ENCODE measurements around the gene SHROOM4.

The SHROOM4 gene

GRCh38 chrX:50765986-50766385 lies 48.0 kb downstream of the SHROOM4 start:
- H3K4me3 ChIP-seq (ENCODE audit: low read depth, low read length), result no peak overlapping the region
- DNase-seq (ENCODE audit: low read depth), result no peak
- TF ChIP-seq, protein P1, sequence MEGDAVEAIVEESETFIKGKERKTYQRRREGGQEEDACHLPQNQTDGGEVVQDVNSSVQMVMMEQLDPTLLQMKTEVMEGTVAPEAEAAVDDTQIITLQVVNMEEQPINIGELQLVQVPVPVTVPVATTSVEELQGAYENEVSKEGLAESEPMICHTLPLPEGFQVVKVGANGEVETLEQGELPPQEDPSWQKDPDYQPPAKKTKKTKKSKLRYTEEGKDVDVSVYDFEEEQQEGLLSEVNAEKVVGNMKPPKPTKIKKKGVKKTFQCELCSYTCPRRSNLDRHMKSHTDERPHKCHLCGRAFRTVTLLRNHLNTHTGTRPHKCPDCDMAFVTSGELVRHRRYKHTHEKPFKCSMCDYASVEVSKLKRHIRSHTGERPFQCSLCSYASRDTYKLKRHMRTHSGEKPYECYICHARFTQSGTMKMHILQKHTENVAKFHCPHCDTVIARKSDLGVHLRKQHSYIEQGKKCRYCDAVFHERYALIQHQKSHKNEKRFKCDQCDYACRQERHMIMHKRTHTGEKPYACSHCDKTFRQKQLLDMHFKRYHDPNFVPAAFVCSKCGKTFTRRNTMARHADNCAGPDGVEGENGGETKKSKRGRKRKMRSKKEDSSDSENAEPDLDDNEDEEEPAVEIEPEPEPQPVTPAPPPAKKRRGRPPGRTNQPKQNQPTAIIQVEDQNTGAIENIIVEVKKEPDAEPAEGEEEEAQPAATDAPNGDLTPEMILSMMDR (IDR thresholded peaks at IDR 0.05; ENCODE audit: insufficient read depth, low read depth, low read length, missing control alignments), result no peak

- DNase-seq (ENCODE audit: low read depth), result no peak
- no peak overlapping the region for H3K4me3 ChIP-seq (ENCODE audit: low read depth, low read length)
- TF ChIP-seq, protein P1 (IDR thresholded peaks at IDR 0.05; ENCODE audit: insufficient read depth, low read depth, low read length, missing control alignments), result no peak
Measured at GRCh38 chrX:50762578-50762977, 51.4 kb downstream of the SHROOM4 start.

- TF ChIP-seq, protein P1 (IDR thresholded peaks at IDR 0.05; ENCODE audit: insufficient read depth, low read depth, low read length, missing control alignments), result no peak
- DNase-seq (ENCODE audit: low read depth), result no peak
- no peak overlapping the region for H3K4me3 ChIP-seq (ENCODE audit: low read depth, low read length)
Measured at GRCh38 chrX:50756276-50756675, 57.7 kb downstream of the SHROOM4 start.

DNA sequence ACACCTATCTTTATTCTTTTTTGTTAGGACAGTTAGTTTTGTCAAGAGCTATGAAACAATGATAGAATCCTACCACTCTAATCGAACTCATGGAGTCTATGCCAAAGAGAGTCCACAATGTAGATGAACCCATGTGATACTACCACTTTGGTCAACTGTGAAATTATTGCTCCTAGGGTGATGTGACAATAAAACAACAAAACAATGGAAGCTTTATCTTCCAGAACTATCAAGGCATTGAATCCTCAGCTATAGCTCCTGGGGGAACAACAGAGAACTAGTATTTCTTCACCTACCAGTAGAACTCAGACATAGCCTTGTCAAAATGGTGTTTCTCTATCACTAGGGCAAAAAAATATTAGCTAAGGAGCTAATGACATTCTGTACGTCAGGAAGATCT lies 62.9 kb downstream of the SHROOM4 start:
- TF ChIP-seq, protein P1 (IDR thresholded peaks at IDR 0.05; ENCODE audit: insufficient read depth, low read depth, low read length, missing control alignments), result no peak
- DNase-seq (ENCODE audit: low read depth), result no peak
- no peak overlapping the region for H3K4me3 ChIP-seq (ENCODE audit: low read depth, low read length)

GRCh38 chrX:50747471-50747900 lies 66.5 kb downstream of the SHROOM4 start:
- peak; percentile 10 for DNase-seq (ENCODE audit: low read depth)
- H3K4me3 ChIP-seq (ENCODE audit: low read depth, low read length), result no peak overlapping the region
- TF ChIP-seq, protein P1 (IDR thresholded peaks at IDR 0.05; ENCODE audit: insufficient read depth, low read depth, low read length, missing control alignments), result peak; percentile 49

GRCh38 chrX:50736656-50737055 lies 77.3 kb downstream of the SHROOM4 start:
- no peak overlapping the region for H3K4me3 ChIP-seq (ENCODE audit: low read depth, low read length)
- TF ChIP-seq, protein P1 (IDR thresholded peaks at IDR 0.05; ENCODE audit: insufficient read depth, low read depth, low read length, missing control alignments), result no peak
- DNase-seq (ENCODE audit: low read depth), result no peak

DNA sequence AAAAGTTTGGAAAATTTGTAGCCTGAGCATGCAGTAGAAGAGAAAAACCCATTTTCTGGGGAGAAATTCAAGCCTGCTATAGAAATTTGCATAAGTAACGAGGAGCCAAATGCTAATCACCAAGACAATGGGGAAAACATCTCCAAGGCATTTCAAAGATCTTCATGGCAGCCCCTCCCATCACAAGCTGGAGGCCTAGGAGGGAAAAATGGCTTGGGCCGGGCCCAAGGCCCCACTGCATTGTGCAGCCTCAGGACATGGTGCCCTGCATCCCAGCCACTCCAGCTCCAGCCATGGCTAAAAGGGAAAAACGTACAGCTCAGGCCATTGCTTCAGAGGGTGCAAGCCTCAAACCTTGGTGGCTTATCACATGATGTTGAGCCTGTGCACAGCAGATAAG lies 87.7 kb downstream of the SHROOM4 start:
- no peak for DNase-seq (ENCODE audit: low read depth)
- TF ChIP-seq, protein P1 (IDR thresholded peaks at IDR 0.05; ENCODE audit: insufficient read depth, low read depth, low read length, missing control alignments), result no peak

More for the DNA sequence above, 87.7 kb downstream of the SHROOM4 start:
- no peak overlapping the region for H3K4me3 ChIP-seq (ENCODE audit: low read depth, low read length)
